Uterus (tissue), 4 donors: ENCODE data around the gene SCUBE1. TPM values are rescaled to one million over a fixed set of nuclear protein-coding genes. Genes with fewer than 3 reads are reported as not detected.

Experiments
- DNase-seq, 2 donors: peaks; one replicate each; pipeline ENCODE4 v3.0.0-alpha.2; 2019 to 2020
- H3K27ac ChIP-seq, 2 donors: fragments of 200-600 bp; sonication (generic); 1 replicate in 1 of 2; 2 replicates in 1 of 2; pipeline ENCODE4 v1.5.1; 2016 to 2018
- H3K27me3 ChIP-seq, 2 donors: fragments of 200-600 bp; sonication (generic); one replicate each; pipeline ENCODE4 v1.5.1; 2018 to 2019; ENCODE audit warnings: control low read depth in 1 of 2
- H3K36me3 ChIP-seq, 2 donors: fragments of 200-600 bp; sonication (generic); one replicate each; pipeline ENCODE4 v1.5.1; 2019; ENCODE audit warnings: control low read depth in 1 of 2
- H3K4me1 ChIP-seq, 2 donors: fragments of 200-600 bp; sonication (generic); one replicate each; pipeline ENCODE4 v1.5.1; 2018 to 2019; ENCODE audit warnings: control low read depth in 1 of 2
- H3K4me3 ChIP-seq, 2 donors: fragments of 200-600 bp; sonication (generic); 1 replicate in 1 of 2; 2 replicates in 1 of 2; pipeline ENCODE4 v1.5.1; 2018 to 2019; ENCODE audit warnings: mild to moderate bottlenecking in 1 of 2
- H3K9me3 ChIP-seq, 2 donors: fragments of 200-600 bp; sonication (generic); one replicate each; pipeline ENCODE4 v1.5.1; 2019; ENCODE audit warnings: control low read depth in 1 of 2
- CTCF ChIP-seq, 4 experiments: fragments of 200-600 bp in 2 of 4; fragments of 450-650 bp in 2 of 4; sonication (generic) in 2 of 4; IDR thresholded peaks; one replicate each; pipeline ENCODE4 v1.5.1; 2016 to 2019; ENCODE audit warnings: antibody characterized with exemption in 4 of 4, mild to moderate bottlenecking in 2 of 4, moderate library complexity in 1 of 4
- POLR2A ChIP-seq, 2 donors: fragments of 450-650 bp; IDR thresholded peaks; one replicate each; pipeline ENCODE4 v1.6.1; 2016; ENCODE audit warnings: antibody characterized with exemption in 2 of 2, mild to moderate bottlenecking in 1 of 2, moderate library complexity in 1 of 2
- intact Hi-C: fragments of 100-400 bp; cut with DNase I; formaldehyde crosslinking; loops from one replicate; pipeline ENCODE4 v1.15.1; 2023; ENCODE audit warnings: low total_unique reads
- total RNA-seq, 4 donors: library from RNA; depleted of rRNA in 3 of 4; stranded (reverse); fragments of >200 nt in 3 of 4; gene quantifications; one replicate each; pipeline versions ENCODE4 v1.1.0 to v1.2.4, GENCODE V29; 2014 to 2023
- donor health status: DM: yes; HTN: yes; CAD: no.

The SCUBE1 gene
- total RNA-seq, 4 donors from 2014 or later = 0.14 to 1.7 (median 0.26) TPM; not detected in 1

- no peak for TF ChIP-seq CTCF (IDR thresholded peaks at IDR 0.05)
- no peak for TF ChIP-seq POLR2A (IDR thresholded peaks at IDR 0.05)
- Histone ChIP-seq H3K36me3 (no peaks in the 10 kb centered on the region), H3K27me3 (no peaks in the 10 kb centered on the region), H3K4me1 (no peaks in the 10 kb centered on the region), H3K4me3 (no peak overlapping the region), H3K9me3 (no peaks in the 10 kb centered on the region), H3K27ac (no peak overlapping the region)
- intact Hi-C loops = loop anchor here (10.0 kb wide), 1 partner anchor 115 kb away; no protein-coding TSS in a partner anchor
- DNase-seq = no peak
Measured at GRCh38 chr22:43389227-43389836, 46.2 kb upstream of the SCUBE1 start.

- intact Hi-C loops = loop anchor here (10.0 kb wide), 1 partner anchor 114 kb away; no protein-coding TSS in a partner anchor
- peak; percentile 51 to 64 for DNase-seq
- TF ChIP-seq CTCF (IDR thresholded peaks at IDR 0.05) (peak; percentile 85 to 93 (median 88)), POLR2A (IDR thresholded peaks at IDR 0.05) (no peak)
Measured at GRCh38 chr22:43388420-43388851, 45.3 kb upstream of the SCUBE1 start.

GRCh38 chr22:43387815-43388214 is 44.6 kb upstream of the SCUBE1 start:
- Histone ChIP-seq H3K4me3 (no peak overlapping the region), H3K9me3 (no peaks in the 10 kb centered on the region), H3K27ac (no peak overlapping the region), H3K27me3 (no peaks in the 10 kb centered on the region), H3K4me1 (no peaks in the 10 kb centered on the region), H3K36me3 (no peaks in the 10 kb centered on the region)
- intact Hi-C loops = loop anchor here (10.0 kb wide), 1 partner anchor 113 kb away; no protein-coding TSS in a partner anchor
- DNase-seq = no peak
- TF ChIP-seq POLR2A (IDR thresholded peaks at IDR 0.05) (no peak), CTCF (IDR thresholded peaks at IDR 0.05) (no peak)

More at GRCh38 chr22:43388420-43388851, 45.3 kb upstream of the SCUBE1 start:
- H3K36me3 ChIP-seq = no peaks in the 10 kb centered on the region
- no peak overlapping the region for H3K27ac ChIP-seq
- no peaks in the 10 kb centered on the region for H3K27me3 ChIP-seq
- no peaks in the 10 kb centered on the region for H3K4me1 ChIP-seq
- H3K9me3 ChIP-seq = no peaks in the 10 kb centered on the region
- H3K4me3 ChIP-seq = no peak overlapping the region

GRCh38 chr22:43385770-43386641 is 42.8 kb upstream of the SCUBE1 start:
- intact Hi-C loops = loop anchor here (10.0 kb wide), 1 partner anchor 111 kb away; no protein-coding TSS in a partner anchor
- Histone ChIP-seq H3K27me3 (no peaks in the 10 kb centered on the region), H3K36me3 (no peaks in the 10 kb centered on the region), H3K4me1 (no peaks in the 10 kb centered on the region), H3K4me3 (no peak overlapping the region), H3K9me3 (no peaks in the 10 kb centered on the region), H3K27ac (no peak overlapping the region)
- peak; percentile 49 to 78 for DNase-seq
- no peak for TF ChIP-seq POLR2A (IDR thresholded peaks at IDR 0.05)
- peak; percentile 78 to 90 (median 86) for TF ChIP-seq CTCF (IDR thresholded peaks at IDR 0.05)

GRCh38 chr22:43384863-43385262 is 41.7 kb upstream of the SCUBE1 start:
- intact Hi-C loops = loop anchor here (10.0 kb wide), 1 partner anchor 110 kb away; no protein-coding TSS in a partner anchor
- DNase-seq = no peak
- no peak overlapping the region for H3K4me3 ChIP-seq

More at GRCh38 chr22:43384863-43385262, 41.7 kb upstream of the SCUBE1 start:
- no peaks in the 10 kb centered on the region for H3K4me1 ChIP-seq
- H3K9me3 ChIP-seq = no peaks in the 10 kb centered on the region
- TF ChIP-seq CTCF (IDR thresholded peaks at IDR 0.05) (no peak), POLR2A (IDR thresholded peaks at IDR 0.05) (no peak)
- no peaks in the 10 kb centered on the region for H3K36me3 ChIP-seq
- no peak overlapping the region for H3K27ac ChIP-seq
- H3K27me3 ChIP-seq = no peaks in the 10 kb centered on the region
